NT2/D1 (cell line): ENCODE measurements around the gene MYBPHL.

Source experiments
- DNase-seq: peaks from one replicate; pipeline ENCODE4 v3.0.0-alpha.2; 2011; ENCODE audit warnings: low read depth, low spot score
- H3K27me3 ChIP-seq: 2 replicates; pipeline ENCODE4 v1.6.0; 2011; ENCODE audit warnings: mild to moderate bottlenecking; ENCODE audit not compliant: insufficient read length, insufficient read depth
- H3K36me3 ChIP-seq: 2 replicates; pipeline ENCODE4 v1.6.1; 2011; ENCODE audit warnings: mild to moderate bottlenecking, low read length, mixed read lengths; ENCODE audit not compliant: insufficient read depth, insufficient read length
- H3K4me1 ChIP-seq: 2 replicates; pipeline ENCODE4 v1.5.1; 2011; ENCODE audit not compliant: insufficient read depth, insufficient read length
- H3K4me3 ChIP-seq: 2 replicates; pipeline ENCODE4 v1.5.1; 2011; ENCODE audit warnings: low read depth; ENCODE audit not compliant: insufficient read length
- H3K9ac ChIP-seq: 2 replicates; pipeline ENCODE4 v1.6.0; 2011; ENCODE audit warnings: low read depth; ENCODE audit not compliant: insufficient read length
- H3K9me3 ChIP-seq: 2 replicates; pipeline ENCODE4 v1.5.1; 2011; ENCODE audit warnings: mild to moderate bottlenecking, low read length; ENCODE audit not compliant: insufficient read depth
- SUZ12 ChIP-seq: IDR thresholded peaks from 2 replicates; pipeline ENCODE4 v1.6.1; 2011; ENCODE audit not compliant: insufficient read length, insufficient read depth; ENCODE audit errors: extremely low read depth
- YY1 ChIP-seq: IDR thresholded peaks from 2 replicates; pipeline ENCODE4 v1.6.1; 2011; ENCODE audit not compliant: insufficient read length, insufficient read depth
- ZNF274 ChIP-seq: IDR thresholded peaks from 2 replicates; pipeline ENCODE4 v1.6.1; 2011; ENCODE audit warnings: mild to moderate bottlenecking, low read depth, low read length

MYBPHL gene, protein sequence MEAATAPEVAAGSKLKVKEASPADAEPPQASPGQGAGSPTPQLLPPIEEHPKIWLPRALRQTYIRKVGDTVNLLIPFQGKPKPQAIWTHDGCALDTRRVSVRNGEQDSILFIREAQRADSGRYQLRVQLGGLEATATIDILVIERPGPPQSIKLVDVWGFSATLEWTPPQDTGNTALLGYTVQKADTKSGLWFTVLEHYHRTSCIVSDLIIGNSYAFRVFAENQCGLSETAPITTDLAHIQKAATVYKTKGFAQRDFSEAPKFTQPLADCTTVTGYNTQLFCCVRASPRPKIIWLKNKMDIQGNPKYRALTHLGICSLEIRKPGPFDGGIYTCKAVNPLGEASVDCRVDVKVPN

GRCh38 chr1:109306832-109307273 lies at the start of gene MYBPHL:
MYBPHL (minus strand) TSS chr1:109307011; CDS start chr1:109306991, 20 bp downstream.
- Histone ChIP-seq H3K9ac (no peak within 1 kb of the TSS), H3K4me1 (peaks cover 16% of the 10 kb centered on the region), H3K4me3 (no peak within 1 kb of the TSS), H3K9me3 (no peaks in the 10 kb centered on the region), H3K27me3 (no peaks in the 10 kb centered on the region), H3K36me3 (peaks cover 13% of the 10 kb centered on the region)
- no peak for TF ChIP-seq YY1
- TF ChIP-seq ZNF274: no peak
- no peak for TF ChIP-seq SUZ12
- DNase-seq: no peak

- H3K9me3 ChIP-seq: no peaks in the 10 kb centered on the region
- no peak for TF ChIP-seq SUZ12
- TF ChIP-seq YY1: no peak
- no peak for TF ChIP-seq ZNF274
- DNase-seq: no peak
- no peak overlapping the region for H3K4me3 ChIP-seq
- H3K4me1 ChIP-seq: no peaks in the 10 kb centered on the region
- H3K9ac ChIP-seq: no peak overlapping the region
- H3K36me3 ChIP-seq: peaks cover 14% of the 10 kb centered on the region
- H3K27me3 ChIP-seq: no peaks in the 10 kb centered on the region
These were observed 49.7 kb upstream of the MYBPHL start for GRCh38 chr1:109356505-109356904.

DNA sequence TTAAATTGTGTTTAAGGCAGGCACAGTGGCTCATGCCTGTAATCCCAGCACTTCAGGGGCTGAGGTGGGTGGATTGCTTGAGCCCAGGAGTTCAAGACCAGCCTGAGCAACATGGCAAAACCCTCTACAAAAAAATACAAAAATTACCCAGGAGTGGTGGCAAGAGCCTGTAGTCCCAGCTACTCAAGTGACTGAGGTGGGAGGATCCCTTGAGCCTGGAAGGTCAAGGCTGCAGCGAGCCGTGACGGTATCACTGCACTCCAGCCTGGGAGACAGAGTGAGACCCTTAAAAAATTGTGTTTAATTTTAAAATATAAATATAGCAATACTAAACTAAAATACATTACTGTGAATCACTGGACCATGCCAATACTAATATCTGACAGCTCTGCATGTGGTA lies 48.1 kb upstream of the MYBPHL start:
- no peaks in the 10 kb centered on the region for H3K4me1 ChIP-seq
- no peak for DNase-seq

DNA sequence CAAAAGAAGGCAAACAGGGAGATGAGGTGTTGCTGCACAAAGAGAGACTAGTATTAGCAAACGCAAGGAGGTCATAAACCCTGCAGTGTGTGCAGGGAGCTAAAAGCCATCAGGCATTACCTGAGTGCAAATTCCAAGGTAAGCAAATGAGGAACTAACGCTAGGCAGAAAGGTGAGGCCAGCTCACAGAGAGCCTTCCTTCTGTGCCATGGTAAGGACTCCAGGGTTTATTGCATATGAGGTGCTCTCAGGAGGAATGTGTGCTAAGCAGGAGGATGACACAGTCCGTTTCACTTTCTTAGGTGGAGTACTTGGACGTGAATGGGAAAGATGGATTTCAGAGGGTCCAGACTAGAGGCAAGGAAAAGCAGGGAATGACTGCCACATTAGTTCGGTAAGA lies 44.6 kb upstream of the MYBPHL start:
- no peaks in the 10 kb centered on the region for H3K27me3 ChIP-seq
- DNase-seq: no peak
- no peaks in the 10 kb centered on the region for H3K4me1 ChIP-seq
- no peaks in the 10 kb centered on the region for H3K9me3 ChIP-seq
- H3K9ac ChIP-seq: no peak overlapping the region
- no peak overlapping the region for H3K4me3 ChIP-seq
- H3K36me3 ChIP-seq: peaks cover 41% of the 10 kb centered on the region
- TF ChIP-seq YY1 (no peak), SUZ12 (no peak), ZNF274 (no peak)

More for the DNA sequence above, 48.1 kb upstream of the MYBPHL start:
- H3K4me3 ChIP-seq: no peak overlapping the region
- TF ChIP-seq SUZ12: no peak
- TF ChIP-seq ZNF274: no peak
- TF ChIP-seq YY1: no peak
- peaks cover 30% of the 10 kb centered on the region for H3K36me3 ChIP-seq
- no peak overlapping the region for H3K9ac ChIP-seq
- H3K9me3 ChIP-seq: no peaks in the 10 kb centered on the region
- no peaks in the 10 kb centered on the region for H3K27me3 ChIP-seq

GRCh38 chr1:109350655-109351054 lies 43.8 kb upstream of the MYBPHL start:
- Histone ChIP-seq H3K27me3 (no peaks in the 10 kb centered on the region), H3K9me3 (no peaks in the 10 kb centered on the region), H3K9ac (no peak overlapping the region), H3K4me1 (no peaks in the 10 kb centered on the region), H3K36me3 (peaks cover 42% of the 10 kb centered on the region), H3K4me3 (no peak overlapping the region)
- TF ChIP-seq SUZ12 (no peak), ZNF274 (no peak), YY1 (no peak)
- no peak for DNase-seq

DNA sequence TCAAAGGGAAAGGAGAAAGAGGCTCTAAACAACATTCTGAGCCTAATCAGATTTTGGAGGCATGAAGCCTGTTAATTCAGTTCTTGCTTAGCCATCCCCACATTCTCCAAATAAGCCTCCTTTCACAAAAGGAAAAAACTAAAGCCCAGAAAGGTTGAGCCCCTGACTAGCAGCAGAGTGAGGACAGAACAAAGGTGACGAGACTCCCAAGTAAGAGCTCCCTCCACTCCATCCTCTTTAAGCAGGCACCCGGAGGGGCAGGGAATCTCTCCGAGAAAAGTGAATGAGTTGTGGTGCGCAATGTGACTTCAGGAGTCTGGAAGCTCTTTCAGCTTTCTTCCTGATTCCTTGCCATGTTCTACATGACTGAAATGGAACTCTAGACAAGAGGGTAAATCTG lies 43.4 kb upstream of the MYBPHL start:
- H3K36me3 ChIP-seq: peaks cover 46% of the 10 kb centered on the region
- H3K27me3 ChIP-seq: no peaks in the 10 kb centered on the region
- TF ChIP-seq ZNF274 (no peak), SUZ12 (no peak), YY1 (no peak)
- no peaks in the 10 kb centered on the region for H3K9me3 ChIP-seq
- no peaks in the 10 kb centered on the region for H3K4me1 ChIP-seq
- H3K9ac ChIP-seq: no peak overlapping the region
- no peak for DNase-seq
- no peak overlapping the region for H3K4me3 ChIP-seq

DNA sequence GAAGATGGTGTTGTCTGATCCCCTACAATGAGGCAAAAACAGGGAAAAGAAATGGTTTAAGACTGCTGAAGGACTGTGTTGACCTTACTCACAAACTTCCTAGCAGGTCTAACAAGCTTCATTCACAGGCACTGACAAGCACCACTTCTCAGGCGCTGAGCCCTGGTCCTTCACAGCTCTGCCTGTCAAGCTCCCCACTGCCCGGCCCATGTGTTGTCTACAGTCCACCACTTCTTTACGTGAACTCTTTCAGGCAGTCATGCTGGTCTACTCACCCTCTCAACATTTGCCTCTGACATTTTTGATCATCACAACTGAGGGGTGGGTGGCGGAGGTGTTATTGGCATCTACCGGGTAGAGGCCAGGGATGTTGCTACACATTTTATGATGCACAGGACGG lies 40.7 kb upstream of the MYBPHL start:
- Histone ChIP-seq H3K9me3 (no peaks in the 10 kb centered on the region), H3K36me3 (peaks cover 49% of the 10 kb centered on the region), H3K4me3 (no peak overlapping the region), H3K27me3 (no peaks in the 10 kb centered on the region), H3K4me1 (no peaks in the 10 kb centered on the region), H3K9ac (no peak overlapping the region)
- TF ChIP-seq ZNF274: no peak
- TF ChIP-seq SUZ12: no peak
- no peak for TF ChIP-seq YY1
- no peak for DNase-seq
